H1 (cell line): ENCODE data around the gene DPF3.

Experiments
- ASH2L ChIP-seq: fragments of 200-600, 300-600 bp; sonication (generic); IDR thresholded peaks from one replicate; pipeline ENCODE4 v1.7.1; 2017; ENCODE audit warnings: low read length
- ATF2 ChIP-seq: IDR thresholded peaks from 2 replicates; pipeline ENCODE4 v1.6.1; 2012; ENCODE audit warnings: low read length, inconsistent platforms
- CTCF ChIP-seq, 3 experiments: IDR thresholded peaks; 1 replicate in 2 of 3; 2 replicates in 1 of 3; pipeline versions ENCODE4 v1.5.1 to v1.6.1; 2011; ENCODE audit warnings: low read length in 3 of 3, mild to moderate bottlenecking in 3 of 3, inconsistent platforms in 2 of 3, low read depth in 1 of 3, moderate library complexity in 1 of 3; ENCODE audit not compliant: insufficient read depth in 1 of 3; ENCODE audit errors: control extremely low read depth in 1 of 3
- FOSL1 ChIP-seq: IDR thresholded peaks from 2 replicates; pipeline ENCODE4 v1.6.1; 2011; ENCODE audit warnings: mild to moderate bottlenecking, low read depth, low read length, moderate library complexity; ENCODE audit not compliant: insufficient read depth
- GABPA ChIP-seq: IDR thresholded peaks from 2 replicates; pipeline ENCODE4 v1.6.1; 2011; ENCODE audit warnings: mild to moderate bottlenecking, low read length, moderate library complexity, borderline replicate concordance; ENCODE audit not compliant: insufficient read depth
- GTF2F1 ChIP-seq: IDR thresholded peaks from 2 replicates; pipeline ENCODE4 v1.6.1; 2012; ENCODE audit warnings: low read depth, low read length, improper control_type of control experiment, borderline replicate concordance
- JUN ChIP-seq: IDR thresholded peaks from 2 replicates; pipeline ENCODE4 v1.6.1; 2011; ENCODE audit warnings: low read depth, mild to moderate bottlenecking, improper control_type of control experiment, low read length

- TF ChIP-seq CTCF (IDR thresholded peaks at IDR 0.05; ENCODE audit: control extremely low read depth in 1 of 3, insufficient read depth in 1 of 3, low read depth in 1 of 3, low read length in 3 of 3) = no peak
- TF ChIP-seq FOSL1 = no peak
- TF ChIP-seq GABPA = no peak
- no peak for TF ChIP-seq GTF2F1
- no peak for TF ChIP-seq ASH2L
- no peak for TF ChIP-seq JUN
- TF ChIP-seq ATF2 = no peak
Observed at GRCh38 chr14:72828604-72829003, 65.3 kb downstream of the DPF3 start.
